Esophagus muscularis mucosa (tissue), 4 donors: ENCODE results near the gene ELAVL3. TPM values are rescaled to one million over a fixed set of nuclear protein-coding genes. Genes with fewer than 3 reads are reported as not detected.

Experiments
- DNase-seq: peaks from one replicate; pipeline ENCODE4 v3.0.0-alpha.2; 2017; ENCODE audit errors: extremely low spot score
- H3K27ac ChIP-seq, 4 donors: fragments of 200-600 bp; sonication (generic); replicated peaks in 1 of 4; 1 replicate in 3 of 4; 2 replicates in 1 of 4; pipeline ENCODE4 v1.5.1; 2016 to 2019; ENCODE audit warnings: mild to moderate bottlenecking in 1 of 4
- H3K27me3 ChIP-seq, 4 donors: fragments of 200-600 bp; sonication (generic); one replicate each; pipeline versions ENCODE4 v1.5.1 to v1.6.0; 2016 to 2019
- H3K36me3 ChIP-seq, 4 donors: fragments of 200-600 bp; sonication (generic); one replicate each; pipeline ENCODE4 v1.5.1; 2016 to 2019
- H3K4me1 ChIP-seq, 4 donors: fragments of 200-600 bp; sonication (generic); one replicate each; pipeline ENCODE4 v1.5.1; 2016 to 2019
- H3K4me3 ChIP-seq, 4 donors: fragments of 200-600 bp; sonication (generic); 1 replicate in 2 of 4; 2 replicates in 2 of 4; pipeline ENCODE4 v1.5.1; 2016 to 2019; ENCODE audit warnings: mild to moderate bottlenecking in 4 of 4, moderate library complexity in 1 of 4
- H3K9me3 ChIP-seq, 4 donors: fragments of 200-600 bp; sonication (generic); 1 replicate in 3 of 4; 2 replicates in 1 of 4; pipeline ENCODE4 v1.5.1; 2016 to 2019
- EP300 ChIP-seq: sonication (generic); formaldehyde crosslinking; IDR thresholded peaks from one replicate; pipeline ENCODE4 v1.6.1; 2017; ENCODE audit warnings: antibody characterized with exemption
- POLR2A ChIP-seq: fragments of 450-650 bp; IDR thresholded peaks from one replicate; pipeline ENCODE4 v1.6.1; 2017; ENCODE audit warnings: antibody characterized with exemption, moderate library complexity, mild to moderate bottlenecking, low read depth
- POLR2AphosphoS5 ChIP-seq, 2 donors: sonication (generic); formaldehyde crosslinking; IDR thresholded peaks; one replicate each; pipeline ENCODE4 v1.6.1; 2017; ENCODE audit warnings: antibody characterized with exemption in 2 of 2
- WGBS: methylation state at CpG from one replicate; pipeline ENCODE4 v1.1.5; 2018; 5-methylcytosine and 5-hydroxymethylcytosine counted together
- intact Hi-C: fragments of 100-400 bp; cut with DNase I; formaldehyde crosslinking; loops from one replicate; pipeline ENCODE4 v1.15.1; 2023
- total RNA-seq, 4 donors: library from RNA; depleted of rRNA; stranded (reverse); fragments of >200 nt; gene quantifications; one replicate each; pipeline versions ENCODE4 v1.1.0 to v1.2.1, GENCODE V29; 2016
- TF ChIP-seq, protein P1 (sequence below), 3 experiments: fragments of 200-600 bp in 2 of 3; fragments of 450-650 bp in 1 of 3; sonication (generic) in 2 of 3; IDR thresholded peaks; one replicate each; pipeline ENCODE4 v1.5.1; 2017 to 2019; ENCODE audit warnings: antibody characterized with exemption in 3 of 3, mild to moderate bottlenecking in 2 of 3, moderate library complexity in 1 of 3

ELAVL3 gene
- total RNA-seq, 4 donors from 2014 or later = under 0.01 to 0.69 (median 0.31) TPM

GRCh38 chr19:11450570-11451326 is 30.1 kb downstream of the ELAVL3 start:
- TF ChIP-seq POLR2AphosphoS5 (IDR thresholded peaks at IDR 0.05) (no peak), POLR2A (no peak), EP300 (no peak)
- TF ChIP-seq, protein P1, sequence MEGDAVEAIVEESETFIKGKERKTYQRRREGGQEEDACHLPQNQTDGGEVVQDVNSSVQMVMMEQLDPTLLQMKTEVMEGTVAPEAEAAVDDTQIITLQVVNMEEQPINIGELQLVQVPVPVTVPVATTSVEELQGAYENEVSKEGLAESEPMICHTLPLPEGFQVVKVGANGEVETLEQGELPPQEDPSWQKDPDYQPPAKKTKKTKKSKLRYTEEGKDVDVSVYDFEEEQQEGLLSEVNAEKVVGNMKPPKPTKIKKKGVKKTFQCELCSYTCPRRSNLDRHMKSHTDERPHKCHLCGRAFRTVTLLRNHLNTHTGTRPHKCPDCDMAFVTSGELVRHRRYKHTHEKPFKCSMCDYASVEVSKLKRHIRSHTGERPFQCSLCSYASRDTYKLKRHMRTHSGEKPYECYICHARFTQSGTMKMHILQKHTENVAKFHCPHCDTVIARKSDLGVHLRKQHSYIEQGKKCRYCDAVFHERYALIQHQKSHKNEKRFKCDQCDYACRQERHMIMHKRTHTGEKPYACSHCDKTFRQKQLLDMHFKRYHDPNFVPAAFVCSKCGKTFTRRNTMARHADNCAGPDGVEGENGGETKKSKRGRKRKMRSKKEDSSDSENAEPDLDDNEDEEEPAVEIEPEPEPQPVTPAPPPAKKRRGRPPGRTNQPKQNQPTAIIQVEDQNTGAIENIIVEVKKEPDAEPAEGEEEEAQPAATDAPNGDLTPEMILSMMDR (IDR thresholded peaks at IDR 0.05) = no peak
- no peaks in the 10 kb centered on the region for H3K9me3 ChIP-seq
- peaks cover 0 to 6% (median 0%) of the 10 kb centered on the region in 4 donors for H3K4me1 ChIP-seq
- H3K36me3 ChIP-seq = peaks cover 37 to 52% (median 48%) of the 10 kb centered on the region in 4 donors
- DNase-seq = no peak
- no peak overlapping the region for H3K4me3 ChIP-seq
- 90% methylated on average over 17 of the region's 21 CpGs for WGBS
- no peak overlapping the region for H3K27ac ChIP-seq
- intact Hi-C loops = no loop called here
- peaks cover 0 to 24% (median 0%) of the 10 kb centered on the region in 4 donors for H3K27me3 ChIP-seq

GRCh38 chr19:11448923-11449554 is 31.8 kb downstream of the ELAVL3 start:
- TF ChIP-seq EP300 (no peak), POLR2A (no peak), POLR2AphosphoS5 (IDR thresholded peaks at IDR 0.05) (no peak)
- TF ChIP-seq, protein P1 (IDR thresholded peaks at IDR 0.05) = no peak
- DNase-seq = no peak
- Histone ChIP-seq H3K9me3 (no peaks in the 10 kb centered on the region), H3K27me3 (peaks cover 0 to 22% (median 0%) of the 10 kb centered on the region in 4 donors), H3K4me3 (no peak overlapping the region), H3K4me1 (peaks cover 0 to 6% (median 0%) of the 10 kb centered on the region in 4 donors), H3K27ac (no peak overlapping the region), H3K36me3 (peaks cover 51 to 69% (median 65%) of the 10 kb centered on the region in 4 donors)
- 93% methylated on average over 2 of the region's 31 CpGs for WGBS
- intact Hi-C loops = loop anchor here (5.0 kb wide), 1 partner anchor 207 kb away; no protein-coding TSS in a partner anchor

GRCh38 chr19:11448410-11448809 is 32.4 kb downstream of the ELAVL3 start:
- Histone ChIP-seq H3K27me3 (peaks cover 0 to 16% (median 0%) of the 10 kb centered on the region in 4 donors), H3K4me1 (peaks cover 0 to 6% (median 0%) of the 10 kb centered on the region in 4 donors), H3K9me3 (no peaks in the 10 kb centered on the region), H3K27ac (no peak overlapping the region), H3K36me3 (peaks cover 53 to 76% (median 71%) of the 10 kb centered on the region in 4 donors), H3K4me3 (no peak overlapping the region)
- no peak for DNase-seq
- 84% methylated on average over 13 of the region's 13 CpGs for WGBS
- TF ChIP-seq EP300 = no peak
- TF ChIP-seq, protein P1 (IDR thresholded peaks at IDR 0.05) = no peak
- TF ChIP-seq POLR2A = no peak
- no peak for TF ChIP-seq POLR2AphosphoS5 (IDR thresholded peaks at IDR 0.05)
- intact Hi-C loops = loop anchor here (5.0 kb wide), 1 partner anchor 206 kb away; no protein-coding TSS in a partner anchor

- intact Hi-C loops = loop anchor here (2.0 to 5.0 kb wide), 2 partner anchors 155 to 205 kb away; no protein-coding TSS in a partner anchor
- no peaks in the 10 kb centered on the region for H3K9me3 ChIP-seq
- H3K4me1 ChIP-seq = peaks cover 0 to 6% (median 0%) of the 10 kb centered on the region in 4 donors
- no peak overlapping the region for H3K27ac ChIP-seq
- H3K27me3 ChIP-seq = peaks cover 0 to 8% (median 0%) of the 10 kb centered on the region in 4 donors
- H3K36me3 ChIP-seq = peaks cover 57 to 84% (median 79%) of the 10 kb centered on the region in 4 donors
- no peak for DNase-seq
- TF ChIP-seq EP300 (no peak), POLR2AphosphoS5 (IDR thresholded peaks at IDR 0.05) (no peak), POLR2A (no peak)
- TF ChIP-seq, protein P1 (IDR thresholded peaks at IDR 0.05) = no peak
- no peak overlapping the region for H3K4me3 ChIP-seq
- 90% methylated on average over 27 of the region's 35 CpGs for WGBS
Measured at GRCh38 chr19:11447347-11448262, 33.2 kb downstream of the ELAVL3 start.
